ENCODE results near the gene PPY. TPM values are rescaled to one million over a fixed set of nuclear protein-coding genes. Genes with fewer than 3 reads are reported as not detected.

The PPY gene
- total RNA-seq (2022; extraction: Qiagen RNA extraction) = 0.22 TPM in 1 of 5 replicates, not detected in the others

GRCh38 chr17:43942051-43942685 lies at the start of gene PPY:
Gene PPY, minus strand, starts transcription at chr17:43942476. Its CDS starts 822 bp downstream, at chr17:43941654.

GRCh38 chr17:43953746-43954145 lies 11.5 kb upstream of the PPY start, which contains the start of gene PYY:
Gene PYY, minus strand, starts transcription at chr17:43953940. Its CDS starts 457 bp downstream, at chr17:43953483.

GRCh38 chr17:43907425-43907981 lies 34.8 kb downstream of the PPY start, which contains the start of gene MPP2:
Gene MPP2, minus strand, starts transcription at chr17:43907536. Its CDS starts 3,076 bp downstream, at chr17:43904460.

Other genes starting within 250 kb of the PPY start
- gene SOST, start 183.7 kb downstream of the PPY start, total RNA-seq (2022; extraction: Qiagen RNA extraction) = 0.04 to 0.07 TPM in 2 of 5 replicates, not detected in the others
- gene DUSP3, start 163.5 kb downstream of the PPY start, total RNA-seq (2022; extraction: Qiagen RNA extraction) = 59.1 to 64.1 TPM (median 61.0 TPM) in 5 replicates
- gene CFAP97D1, start 162.0 kb downstream of the PPY start, total RNA-seq (2022; extraction: Qiagen RNA extraction) = 0.02 TPM in 3 of 5 replicates, not detected in the others
- gene MPP3, start 109.3 kb downstream of the PPY start, total RNA-seq (2022; extraction: Qiagen RNA extraction) = 14.1 to 21.2 TPM (median 18.7 TPM) in 5 replicates
- not detected in 5 replicates for gene CD300LG, start 95.3 kb downstream of the PPY start, total RNA-seq (2022; extraction: Qiagen RNA extraction)
- gene MPP2, start 34.9 kb downstream of the PPY start, total RNA-seq (2022; extraction: Qiagen RNA extraction) = 1.6 to 2.4 TPM (median 1.9 TPM) in 5 replicates
- 0.13 TPM in 1 of 5 replicates, not detected in the others for gene PYY, start 11.5 kb upstream of the PPY start, total RNA-seq (2022; extraction: Qiagen RNA extraction)
- gene NAGS, start 62.1 kb upstream of the PPY start, total RNA-seq (2022; extraction: Qiagen RNA extraction) = 0.84 to 1.2 TPM (median 1.1 TPM) in 5 replicates
- 26.9 to 35.9 TPM (median 34.2 TPM) in 5 replicates for gene TMEM101, start 72.5 kb upstream of the PPY start, total RNA-seq (2022; extraction: Qiagen RNA extraction)
- 50.2 to 53.0 TPM (median 51.7 TPM) in 5 replicates for gene LSM12, start 124.2 kb upstream of the PPY start, total RNA-seq (2022; extraction: Qiagen RNA extraction)
- 116 to 180 TPM (median 171 TPM) in 5 replicates for gene G6PC3, start 128.3 kb upstream of the PPY start, total RNA-seq (2022; extraction: Qiagen RNA extraction)
- 13.6 to 17.2 TPM (median 15.6 TPM) in 5 replicates for gene HDAC5, start 181.2 kb upstream of the PPY start, total RNA-seq (2022; extraction: Qiagen RNA extraction)
- 8.9 to 10.6 TPM (median 9.4 TPM) in 5 replicates for gene HROB, start 199.5 kb upstream of the PPY start, total RNA-seq (2022; extraction: Qiagen RNA extraction)
- 0.04 to 0.08 TPM (median 0.05 TPM) in 3 of 5 replicates, not detected in the others for gene ASB16, start 228.2 kb upstream of the PPY start, total RNA-seq (2022; extraction: Qiagen RNA extraction)
- 36.3 to 46.3 TPM (median 45.0 TPM) in 5 replicates for gene TMUB2, start 244.5 kb upstream of the PPY start, total RNA-seq (2022; extraction: Qiagen RNA extraction)